ENCODE measurements around the gene PRRT3. TPM values are rescaled to one million over a fixed set of nuclear protein-coding genes. Genes with fewer than 3 reads are reported as not detected.

Gene PRRT3
- total and polyA plus RNA-seq, 9 of the 15 experiments (the other 6 are each of a cell fraction or from before 2014, with no cell fraction given), result 0.06 to 1.9 (median 1.2) TPM

- TF ChIP-seq CHCHD3 (CRISPR knock-in tag; IDR thresholded peaks at IDR 0.05) (no peak), PCBP1 (IDR thresholded peaks at IDR 0.05; ENCODE audit: low read depth, low read length, poor library complexity, severe bottlenecking) (no peak), YY1 (IDR thresholded peaks at IDR 0.05; ENCODE audit: borderline replicate concordance in 1 of 3, control insufficient read depth in 1 of 3, extremely low read depth in 1 of 3, insufficient read depth in 3 of 3, insufficient read length in 1 of 3, insufficient replicate concordance in 2 of 3, low read depth in 1 of 3, low read length in 2 of 3) (peak in 1 of 3 experiments; percentile 21), THAP7 (CRISPR knock-in tag; IDR thresholded peaks at IDR 0.05) (no peak), ZNF253 (CRISPR knock-in tag; conservative IDR thresholded peaks at IDR 0.05) (no peak), NFRKB (IDR thresholded peaks at IDR 0.05; ENCODE audit: low read depth) (peak; percentile 83; the same call in 1 of the 2 replicates), NFIC (IDR thresholded peaks at IDR 0.05) (peak; percentile 81), CHAMP1 (IDR thresholded peaks at IDR 0.05) (peak; percentile 65), TAF1 (IDR thresholded peaks at IDR 0.05; ENCODE audit: control insufficient read depth, extremely low read depth, insufficient read depth, low read length, severe bottlenecking) (peak; percentile 28), CLOCK (CRISPR knock-in tag; IDR thresholded peaks at IDR 0.05; ENCODE audit: borderline replicate concordance) (no peak), ZNF707 (CRISPR knock-in tag; conservative IDR thresholded peaks at IDR 0.05) (no peak)
- TF ChIP-seq, protein P1, sequence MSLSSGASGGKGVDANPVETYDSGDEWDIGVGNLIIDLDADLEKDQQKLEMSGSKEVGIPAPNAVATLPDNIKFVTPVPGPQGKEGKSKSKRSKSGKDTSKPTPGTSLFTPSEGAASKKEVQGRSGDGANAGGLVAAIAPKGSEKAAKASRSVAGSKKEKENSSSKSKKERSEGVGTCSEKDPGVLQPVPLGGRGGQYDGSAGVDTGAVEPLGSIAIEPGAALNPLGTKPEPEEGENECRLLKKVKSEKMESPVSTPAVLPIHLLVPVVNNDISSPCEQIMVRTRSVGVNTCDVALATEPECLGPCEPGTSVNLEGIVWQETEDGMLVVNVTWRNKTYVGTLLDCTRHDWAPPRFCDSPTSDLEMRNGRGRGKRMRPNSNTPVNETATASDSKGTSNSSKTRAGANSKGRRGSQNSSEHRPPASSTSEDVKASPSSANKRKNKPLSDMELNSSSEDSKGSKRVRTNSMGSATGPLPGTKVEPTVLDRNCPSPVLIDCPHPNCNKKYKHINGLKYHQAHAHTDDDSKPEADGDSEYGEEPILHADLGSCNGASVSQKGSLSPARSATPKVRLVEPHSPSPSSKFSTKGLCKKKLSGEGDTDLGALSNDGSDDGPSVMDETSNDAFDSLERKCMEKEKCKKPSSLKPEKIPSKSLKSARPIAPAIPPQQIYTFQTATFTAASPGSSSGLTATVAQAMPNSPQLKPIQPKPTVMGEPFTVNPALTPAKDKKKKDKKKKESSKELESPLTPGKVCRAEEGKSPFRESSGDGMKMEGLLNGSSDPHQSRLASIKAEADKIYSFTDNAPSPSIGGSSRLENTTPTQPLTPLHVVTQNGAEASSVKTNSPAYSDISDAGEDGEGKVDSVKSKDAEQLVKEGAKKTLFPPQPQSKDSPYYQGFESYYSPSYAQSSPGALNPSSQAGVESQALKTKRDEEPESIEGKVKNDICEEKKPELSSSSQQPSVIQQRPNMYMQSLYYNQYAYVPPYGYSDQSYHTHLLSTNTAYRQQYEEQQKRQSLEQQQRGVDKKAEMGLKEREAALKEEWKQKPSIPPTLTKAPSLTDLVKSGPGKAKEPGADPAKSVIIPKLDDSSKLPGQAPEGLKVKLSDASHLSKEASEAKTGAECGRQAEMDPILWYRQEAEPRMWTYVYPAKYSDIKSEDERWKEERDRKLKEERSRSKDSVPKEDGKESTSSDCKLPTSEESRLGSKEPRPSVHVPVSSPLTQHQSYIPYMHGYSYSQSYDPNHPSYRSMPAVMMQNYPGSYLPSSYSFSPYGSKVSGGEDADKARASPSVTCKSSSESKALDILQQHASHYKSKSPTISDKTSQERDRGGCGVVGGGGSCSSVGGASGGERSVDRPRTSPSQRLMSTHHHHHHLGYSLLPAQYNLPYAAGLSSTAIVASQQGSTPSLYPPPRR (CRISPR knock-in tag; IDR thresholded peaks at IDR 0.05; ENCODE audit: borderline replicate concordance), result no peak
- TF ChIP-seq, protein P2, sequence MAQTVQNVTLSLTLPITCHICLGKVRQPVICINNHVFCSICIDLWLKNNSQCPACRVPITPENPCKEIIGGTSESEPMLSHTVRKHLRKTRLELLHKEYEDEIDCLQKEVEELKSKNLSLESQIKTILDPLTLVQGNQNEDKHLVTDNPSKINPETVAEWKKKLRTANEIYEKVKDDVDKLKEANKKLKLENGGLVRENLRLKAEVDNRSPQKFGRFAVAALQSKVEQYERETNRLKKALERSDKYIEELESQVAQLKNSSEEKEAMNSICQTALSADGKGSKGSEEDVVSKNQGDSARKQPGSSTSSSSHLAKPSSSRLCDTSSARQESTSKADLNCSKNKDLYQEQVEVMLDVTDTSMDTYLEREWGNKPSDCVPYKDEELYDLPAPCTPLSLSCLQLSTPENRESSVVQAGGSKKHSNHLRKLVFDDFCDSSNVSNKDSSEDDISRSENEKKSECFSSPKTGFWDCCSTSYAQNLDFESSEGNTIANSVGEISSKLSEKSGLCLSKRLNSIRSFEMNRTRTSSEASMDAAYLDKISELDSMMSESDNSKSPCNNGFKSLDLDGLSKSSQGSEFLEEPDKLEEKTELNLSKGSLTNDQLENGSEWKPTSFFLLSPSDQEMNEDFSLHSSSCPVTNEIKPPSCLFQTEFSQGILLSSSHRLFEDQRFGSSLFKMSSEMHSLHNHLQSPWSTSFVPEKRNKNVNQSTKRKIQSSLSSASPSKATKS (CRISPR knock-in tag; IDR thresholded peaks at IDR 0.05), result no peak
These were observed 26.6 kb upstream of the PRRT3 start (continued) for GRCh38 chr3:9978710-9979305.

Measured in K562 (cell line).